Stomach (tissue), 4 donors: ENCODE measurements around the gene SBF2.

Source experiments
- CTCF ChIP-seq, 7 experiments: fragments of 450-650 bp in 4 of 7; fragments of 200-600 bp in 3 of 7; sonication (generic) in 3 of 7; IDR thresholded peaks; one replicate each; pipeline ENCODE4 v1.5.1; 2016 to 2019; ENCODE audit warnings: antibody characterized with exemption in 7 of 7, control low read depth in 2 of 7, mild to moderate bottlenecking in 1 of 7
- EP300 ChIP-seq: sonication (generic); formaldehyde crosslinking; IDR thresholded peaks from one replicate; pipeline ENCODE4 v1.6.1; 2017; ENCODE audit warnings: antibody characterized with exemption
- POLR2A ChIP-seq, 4 donors: fragments of 450-650 bp; IDR thresholded peaks; one replicate each; pipeline ENCODE4 v1.6.1; 2016; ENCODE audit warnings: antibody characterized with exemption in 4 of 4, control low read depth in 2 of 4, mild to moderate bottlenecking in 1 of 4, moderate library complexity in 1 of 4
- POLR2AphosphoS5 ChIP-seq, 3 donors: sonication (generic); formaldehyde crosslinking; IDR thresholded peaks; one replicate each; pipeline ENCODE4 v1.6.1; 2016; ENCODE audit warnings: antibody characterized with exemption in 3 of 3

GRCh38 chr11:9927670-9928069 is 366.3 kb downstream of the SBF2 start:
- TF ChIP-seq CTCF (IDR thresholded peaks at IDR 0.05) = no peak
- TF ChIP-seq EP300 = no peak
- TF ChIP-seq POLR2AphosphoS5 (IDR thresholded peaks at IDR 0.05) = no peak
- no peak for TF ChIP-seq POLR2A (IDR thresholded peaks at IDR 0.05)
